Astrocyte (in vitro differentiated cells and primary cell): ENCODE results near the gene AUP1. TPM values are rescaled to one million over a fixed set of nuclear protein-coding genes. Genes with fewer than 3 reads are reported as not detected.

Experiments
- DNase-seq: peaks from one replicate; pipeline ENCODE4 v3.0.0-alpha.2; 2010; ENCODE audit warnings: low read depth
- FAIRE-seq: peaks from 2 replicates; lab custom pipeline; 2011; peaks lifted over from hg19 to GRCh38; lab: Jason Lieb, UNC
- H2AFZ ChIP-seq: 2 replicates; pipeline ENCODE4 v1.6.0; 2012; ENCODE audit warnings: low read depth, low read length, inconsistent platforms
- H3K27ac ChIP-seq: 2 replicates; pipeline ENCODE4 v1.5.1; 2011; ENCODE audit warnings: low read depth, low read length, inconsistent platforms
- H3K27me3 ChIP-seq: 2 replicates; pipeline ENCODE4 v1.6.0; 2011; ENCODE audit warnings: low read length, inconsistent platforms; ENCODE audit not compliant: insufficient read depth
- H3K36me3 ChIP-seq: 2 replicates; pipeline ENCODE4 v1.5.1; 2011; ENCODE audit warnings: low read length, inconsistent platforms; ENCODE audit not compliant: insufficient read depth
- H3K4me1 ChIP-seq: 2 replicates; pipeline ENCODE4 v1.5.1; 2011; ENCODE audit warnings: low read length, inconsistent platforms; ENCODE audit not compliant: insufficient read depth
- H3K4me2 ChIP-seq: 2 replicates; pipeline ENCODE4 v1.6.0; 2012; ENCODE audit warnings: low read length, inconsistent platforms
- H3K4me3 ChIP-seq: 2 replicates; pipeline ENCODE4 v1.5.1; 2011; ENCODE audit warnings: low read depth, mild to moderate bottlenecking, low read length, inconsistent platforms; ENCODE audit not compliant: insufficient read depth
- H3K79me2 ChIP-seq: 2 replicates; pipeline ENCODE4 v1.6.0; 2012; ENCODE audit warnings: mild to moderate bottlenecking, low read length, inconsistent platforms; ENCODE audit not compliant: insufficient read depth
- H3K9ac ChIP-seq: 2 replicates; pipeline ENCODE4 v1.6.0; 2012; ENCODE audit warnings: mild to moderate bottlenecking, low read length, inconsistent platforms
- H3K9me3 ChIP-seq: 2 replicates; pipeline ENCODE4 v1.5.1; 2012; ENCODE audit warnings: low read depth, mild to moderate bottlenecking, low read length, inconsistent platforms; ENCODE audit not compliant: insufficient read depth
- H4K20me1 ChIP-seq: 2 replicates; pipeline ENCODE4 v1.6.0; 2012; ENCODE audit warnings: low read length, inconsistent platforms; ENCODE audit not compliant: insufficient read depth
- H3K27ac Mint-ChIP-seq: one replicate; pipeline ENCODE4 v1.8.0; 2021; ENCODE audit warnings: mild to moderate bottlenecking, mixed read lengths; ENCODE audit not compliant: unreplicated experiment
- H3K27me3 Mint-ChIP-seq: one replicate; pipeline ENCODE4 v1.8.0; 2021; ENCODE audit warnings: low read depth, mixed read lengths; ENCODE audit not compliant: unreplicated experiment
- H3K36me3 Mint-ChIP-seq: one replicate; pipeline ENCODE4 v1.8.0; 2021; ENCODE audit warnings: low read depth, mixed read lengths; ENCODE audit not compliant: unreplicated experiment
- H3K4me1 Mint-ChIP-seq: one replicate; pipeline ENCODE4 v1.8.0; 2021; ENCODE audit warnings: low read depth, mixed read lengths; ENCODE audit not compliant: unreplicated experiment
- H3K4me3 Mint-ChIP-seq: one replicate; pipeline ENCODE4 v1.8.0; 2021; ENCODE audit warnings: mild to moderate bottlenecking, moderate library complexity, mixed read lengths; ENCODE audit not compliant: unreplicated experiment
- H3K9me3 Mint-ChIP-seq: one replicate; pipeline ENCODE4 v1.8.0; 2021; ENCODE audit warnings: mild to moderate bottlenecking, mixed read lengths; ENCODE audit not compliant: unreplicated experiment
- EZH2 ChIP-seq: IDR thresholded peaks from 2 replicates; pipeline ENCODE4 v1.6.1; 2012; ENCODE audit warnings: mild to moderate bottlenecking, low read length, inconsistent platforms; ENCODE audit not compliant: insufficient read depth
- total RNA-seq: library from RNA; stranded (reverse); gene quantifications from 2 replicates; pipeline ENCODE4 v1.2.1, GENCODE V29; 2021
- TF ChIP-seq, protein P1 (sequence below): IDR thresholded peaks from 2 replicates; pipeline ENCODE4 v1.5.1; 2011; ENCODE audit warnings: low read depth, mild to moderate bottlenecking, inconsistent platforms, low read length, moderate library complexity; ENCODE audit not compliant: insufficient read depth

The AUP1 gene
- total RNA-seq, 1 donor from 2014 or later, result 82.5 TPM

DNA sequence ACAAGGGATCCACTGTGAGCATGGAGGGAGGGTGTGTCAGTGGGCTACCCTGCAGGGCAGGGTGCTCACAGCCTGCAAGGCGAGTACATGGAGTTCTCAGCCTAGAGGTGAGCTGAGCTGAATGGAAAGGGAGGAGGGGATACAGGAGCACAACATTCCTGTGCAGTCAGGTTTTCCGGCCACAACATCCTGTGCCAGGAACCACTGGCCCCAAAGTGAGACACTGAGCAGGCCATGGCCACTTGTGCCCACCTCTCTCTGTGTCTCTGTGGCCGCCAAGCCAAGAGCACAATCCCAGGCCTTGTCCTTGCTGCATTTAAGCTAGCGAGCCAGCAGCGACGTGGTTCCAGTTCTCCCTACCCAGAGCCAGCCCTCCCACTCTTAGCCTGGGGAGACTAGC is 31.1 kb upstream of the AUP1 start:
- Histone ChIP-seq H3K27ac (no peak overlapping the region), H3K36me3 (no peaks in the 10 kb centered on the region), H3K4me3 (no peak overlapping the region), H3K4me1 (peaks cover 24% of the 10 kb centered on the region), H4K20me1 (peaks cover 11% of the 10 kb centered on the region), H3K4me2 (peak overlapping the region; percentile 61), H3K9me3 (no peaks in the 10 kb centered on the region), H2AFZ (peak overlapping the region; percentile 51), H3K9ac (no peak overlapping the region), H3K79me2 (peaks cover 10% of the 10 kb centered on the region), H3K27me3 (no peaks in the 10 kb centered on the region)
- no peaks in the 10 kb centered on the region for H3K36me3 Mint-ChIP-seq
- H3K9me3 Mint-ChIP-seq, result no peaks in the 10 kb centered on the region
- no peak overlapping the region for H3K27ac Mint-ChIP-seq
- no peak overlapping the region for H3K4me3 Mint-ChIP-seq
- peaks cover 9% of the 10 kb centered on the region for H3K4me1 Mint-ChIP-seq
- DNase-seq (no peak), FAIRE-seq (no peak)
- H3K27me3 Mint-ChIP-seq, result peaks cover 4% of the 10 kb centered on the region
- TF ChIP-seq, protein P1, sequence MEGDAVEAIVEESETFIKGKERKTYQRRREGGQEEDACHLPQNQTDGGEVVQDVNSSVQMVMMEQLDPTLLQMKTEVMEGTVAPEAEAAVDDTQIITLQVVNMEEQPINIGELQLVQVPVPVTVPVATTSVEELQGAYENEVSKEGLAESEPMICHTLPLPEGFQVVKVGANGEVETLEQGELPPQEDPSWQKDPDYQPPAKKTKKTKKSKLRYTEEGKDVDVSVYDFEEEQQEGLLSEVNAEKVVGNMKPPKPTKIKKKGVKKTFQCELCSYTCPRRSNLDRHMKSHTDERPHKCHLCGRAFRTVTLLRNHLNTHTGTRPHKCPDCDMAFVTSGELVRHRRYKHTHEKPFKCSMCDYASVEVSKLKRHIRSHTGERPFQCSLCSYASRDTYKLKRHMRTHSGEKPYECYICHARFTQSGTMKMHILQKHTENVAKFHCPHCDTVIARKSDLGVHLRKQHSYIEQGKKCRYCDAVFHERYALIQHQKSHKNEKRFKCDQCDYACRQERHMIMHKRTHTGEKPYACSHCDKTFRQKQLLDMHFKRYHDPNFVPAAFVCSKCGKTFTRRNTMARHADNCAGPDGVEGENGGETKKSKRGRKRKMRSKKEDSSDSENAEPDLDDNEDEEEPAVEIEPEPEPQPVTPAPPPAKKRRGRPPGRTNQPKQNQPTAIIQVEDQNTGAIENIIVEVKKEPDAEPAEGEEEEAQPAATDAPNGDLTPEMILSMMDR, result no peak
- no peak for TF ChIP-seq EZH2

DNA sequence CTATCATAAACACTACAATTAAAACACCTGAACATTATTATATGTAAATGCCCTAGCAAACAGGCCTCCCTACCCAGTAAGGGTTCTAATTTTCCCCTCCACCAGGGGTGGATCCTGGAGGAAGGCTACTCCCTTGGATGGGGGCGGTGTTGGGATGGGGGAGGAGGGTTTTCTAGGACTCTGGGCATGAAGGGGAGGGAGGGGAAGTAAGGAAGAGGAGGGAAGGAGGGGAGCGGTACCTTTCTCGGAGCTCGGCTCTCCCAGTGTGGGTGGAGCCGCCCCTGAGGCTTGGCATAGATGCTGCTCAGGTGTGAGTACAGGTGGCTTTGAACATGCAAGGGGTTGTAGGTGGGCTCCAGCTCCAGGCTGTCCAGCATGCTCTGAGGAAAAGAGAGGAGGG is 30.4 kb upstream of the AUP1 start:
- H3K9me3 Mint-ChIP-seq, result no peaks in the 10 kb centered on the region
- no peak for DNase-seq
- Histone ChIP-seq H2AFZ (no peak overlapping the region), H3K4me2 (no peak overlapping the region), H3K27ac (no peak overlapping the region), H3K27me3 (no peaks in the 10 kb centered on the region), H3K9me3 (no peaks in the 10 kb centered on the region), H3K4me3 (no peak overlapping the region), H3K9ac (no peak overlapping the region), H4K20me1 (peaks cover 11% of the 10 kb centered on the region), H3K4me1 (peaks cover 28% of the 10 kb centered on the region), H3K36me3 (no peaks in the 10 kb centered on the region), H3K79me2 (peaks cover 16% of the 10 kb centered on the region)
- no peak overlapping the region for H3K27ac Mint-ChIP-seq
- no peaks in the 10 kb centered on the region for H3K36me3 Mint-ChIP-seq
- no peak for FAIRE-seq
- TF ChIP-seq, protein P1, result no peak
- TF ChIP-seq EZH2, result no peak
- peaks cover 4% of the 10 kb centered on the region for H3K27me3 Mint-ChIP-seq
- H3K4me3 Mint-ChIP-seq, result no peak overlapping the region
- peaks cover 9% of the 10 kb centered on the region for H3K4me1 Mint-ChIP-seq

DNA sequence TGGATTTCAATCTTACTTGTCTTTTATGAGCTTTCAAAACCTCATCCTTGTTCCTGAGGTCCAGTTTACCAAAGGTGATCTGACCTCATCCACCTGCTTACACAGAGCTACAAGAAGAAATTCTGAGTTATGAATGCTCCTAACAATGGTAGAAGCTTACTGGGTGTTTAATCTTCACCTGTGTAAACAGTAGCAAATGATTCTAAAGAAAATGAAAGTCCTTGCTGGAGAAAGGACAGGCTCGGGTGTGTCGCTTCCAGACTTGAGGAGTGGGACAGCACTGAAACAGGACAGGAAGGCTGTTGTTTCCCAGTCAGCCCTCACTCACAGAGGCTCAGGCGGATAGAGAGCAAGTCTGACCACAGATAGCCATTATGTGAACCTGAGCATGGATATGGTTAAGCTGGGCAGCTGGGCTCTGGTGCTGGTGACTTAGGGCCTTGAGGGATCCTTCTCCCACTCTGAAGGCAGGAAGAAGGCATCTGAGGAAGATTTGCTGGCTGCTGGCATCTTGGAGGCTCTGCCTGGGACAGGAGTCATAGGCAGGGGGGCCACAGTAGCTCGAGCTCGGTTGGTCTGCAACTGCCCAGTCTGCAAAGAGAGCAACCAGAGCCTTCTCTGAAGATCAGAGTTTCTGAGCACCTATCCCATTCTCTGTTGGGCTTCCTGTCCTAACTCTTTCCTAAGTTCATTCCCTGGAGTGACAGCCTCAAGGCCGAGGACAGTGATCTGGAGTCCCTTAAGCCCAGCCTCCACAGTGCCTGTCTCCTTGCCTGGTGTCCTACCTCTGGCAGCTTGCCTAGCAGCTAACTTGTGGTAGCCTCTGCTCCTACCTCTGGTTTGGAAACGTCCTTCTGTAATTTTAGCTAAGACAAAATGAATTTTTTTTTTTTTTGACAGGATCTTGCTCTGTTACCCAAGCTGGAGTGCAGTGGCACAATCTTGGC is 29.1 kb upstream of the AUP1 start:
- peaks cover 9% of the 10 kb centered on the region for H3K4me1 Mint-ChIP-seq
- H3K27ac Mint-ChIP-seq, result no peak overlapping the region
- no peaks in the 10 kb centered on the region for H3K36me3 ChIP-seq
- H3K4me1 ChIP-seq, result peaks cover 15% of the 10 kb centered on the region
- H3K79me2 ChIP-seq, result peaks cover 22% of the 10 kb centered on the region
- no peak overlapping the region for H3K4me2 ChIP-seq
- no peaks in the 10 kb centered on the region for H3K9me3 Mint-ChIP-seq
- no peak for DNase-seq
- no peak for FAIRE-seq
- H3K9me3 ChIP-seq, result no peaks in the 10 kb centered on the region
- no peak overlapping the region for H3K27ac ChIP-seq
- no peak overlapping the region for H3K4me3 ChIP-seq
- no peaks in the 10 kb centered on the region for H3K27me3 ChIP-seq
- no peaks in the 10 kb centered on the region for H3K36me3 Mint-ChIP-seq
- peaks cover 2% of the 10 kb centered on the region for H3K27me3 Mint-ChIP-seq
- H3K9ac ChIP-seq, result no peak overlapping the region
- no peak for TF ChIP-seq EZH2
- TF ChIP-seq, protein P1, result no peak
- no peak overlapping the region for H3K4me3 Mint-ChIP-seq
- peaks cover 11% of the 10 kb centered on the region for H4K20me1 ChIP-seq
- H2AFZ ChIP-seq, result no peak overlapping the region
